BJ (cell line): Measurements from ENCODE around the gene KAT6B. TPM values are rescaled to one million over a fixed set of nuclear protein-coding genes. Genes with fewer than 3 reads are reported as not detected.

Source experiments
- CTCF ChIA-PET: fragments of 350-600 bp; formaldehyde crosslinking; extraction: SDS; loops from one replicate; lab custom pipeline; 2021; ENCODE audit warnings: antibody characterized with exemption, inconsistent platforms; lab: Yijun Ruan, JAX
- POLR2A ChIA-PET: fragments of 300-600 bp; sonication (Branson Sonifier 250); formaldehyde crosslinking; extraction: SDS; loops from one replicate; lab custom pipeline; 2021; ENCODE audit warnings: antibody characterized with exemption; lab: Charles Lee
- DNase-seq: peaks from one replicate; pipeline ENCODE4 v3.0.0-alpha.2; 2011; ENCODE audit warnings: low read depth
- H3K27me3 ChIP-seq: 2 replicates; pipeline ENCODE4 v1.6.0; 2011; ENCODE audit warnings: low read length; ENCODE audit not compliant: control insufficient read depth, insufficient read depth
- H3K36me3 ChIP-seq: 2 replicates; pipeline ENCODE4 v1.5.1; 2011; ENCODE audit warnings: low read length; ENCODE audit not compliant: control insufficient read depth, insufficient read depth
- H3K4me3 ChIP-seq: 2 replicates; pipeline ENCODE4 v1.5.1; 2011; ENCODE audit warnings: low read depth, mild to moderate bottlenecking, control low read depth, low read length
- CTCF ChIP-seq: IDR thresholded peaks from 2 replicates; pipeline ENCODE4 v1.5.1; 2011; ENCODE audit warnings: low read depth, mild to moderate bottlenecking, control low read depth, inconsistent platforms, low read length, moderate library complexity; ENCODE audit not compliant: insufficient read depth
- polyA plus RNA-seq: library from polyadenylated mRNA; depleted of rRNA; stranded (reverse); fragments of >200 nt; gene quantifications from 2 replicates; pipeline ENCODE4 v1.2.3, GENCODE V29; 2011

Gene KAT6B
- polyA plus RNA-seq, 1 experiment = 5.1 TPM

GRCh38 chr10:74827694-74828093, 1.3 kb downstream of the KAT6B start:
- no peak for TF ChIP-seq CTCF
- CTCF ChIA-PET = no interaction called here
- H3K4me3 ChIP-seq = peak overlapping the region; percentile 70
- no peaks in the 10 kb centered on the region for H3K27me3 ChIP-seq
- no peak for DNase-seq
- POLR2A ChIA-PET = no interaction called here
- H3K36me3 ChIP-seq = no peaks in the 10 kb centered on the region

- Histone ChIP-seq H3K4me3 (no peak overlapping the region), H3K27me3 (no peaks in the 10 kb centered on the region), H3K36me3 (no peaks in the 10 kb centered on the region)
- CTCF ChIA-PET = no interaction called here
- DNase-seq = no peak
- no peak for TF ChIP-seq CTCF
- POLR2A ChIA-PET = no interaction called here
Measured at GRCh38 chr10:74828946-74829345, 2.5 kb downstream of the KAT6B start.

- POLR2A ChIA-PET = no interaction called here
- no peaks in the 10 kb centered on the region for H3K36me3 ChIP-seq
- H3K4me3 ChIP-seq = no peak overlapping the region
- no peaks in the 10 kb centered on the region for H3K27me3 ChIP-seq
- DNase-seq = no peak
- CTCF ChIA-PET = interaction anchor here (1.0 to 2.0 kb wide), 2 partner anchors 9 to 10 kb away, joined by 3 to 10 read pairs; no protein-coding TSS in a partner anchor
- TF ChIP-seq CTCF = no peak
Measured at GRCh38 chr10:74831518-74832120, 5.2 kb downstream of the KAT6B start.

- POLR2A ChIA-PET = no interaction called here
- no peaks in the 10 kb centered on the region for H3K27me3 ChIP-seq
- CTCF ChIA-PET = interaction anchor here (1.1 kb wide), 1 partner anchor 10 kb away, joined by 3 read pairs; no protein-coding TSS in a partner anchor
- no peak overlapping the region for H3K4me3 ChIP-seq
- no peaks in the 10 kb centered on the region for H3K36me3 ChIP-seq
- TF ChIP-seq CTCF = no peak
- DNase-seq = no peak
Measured at GRCh38 chr10:74835963-74836362, 9.6 kb downstream of the KAT6B start.

GRCh38 chr10:74836877-74837276, 10.5 kb downstream of the KAT6B start:
- H3K36me3 ChIP-seq = no peaks in the 10 kb centered on the region
- TF ChIP-seq CTCF = no peak
- POLR2A ChIA-PET = no interaction called here
- CTCF ChIA-PET = interaction anchor here (1.1 kb wide), 1 partner anchor 9 kb away, joined by 3 read pairs; no protein-coding TSS in a partner anchor
- H3K27me3 ChIP-seq = no peaks in the 10 kb centered on the region
- no peak overlapping the region for H3K4me3 ChIP-seq
- DNase-seq = no peak
